Lung (tissue), 12 donors: ENCODE results near the gene SPP2. TPM values are rescaled to one million over a fixed set of nuclear protein-coding genes. Genes with fewer than 3 reads are reported as not detected.

ENCODE experiments used
- ATAC-seq: fragments of 200-7000 bp; cut with Tn5 transposase; one replicate; pipeline ENCODE4 v1.9.1; 2020; ENCODE audit warnings: moderate number of reproducible peaks; ENCODE audit not compliant: insufficient read depth, low FRiP score
- DNase-seq, 3 donors: peaks; one replicate each; pipeline ENCODE4 v3.0.0-alpha.2; 2013 to 2017
- H3K27ac ChIP-seq, 2 donors: one replicate each; pipeline ENCODE4 v1.5.1; 2013; ENCODE audit warnings: mild to moderate bottlenecking in 2 of 2, moderate library complexity in 2 of 2, control low read depth in 1 of 2, inconsistent platforms in 1 of 2, low read depth in 1 of 2, low read length in 1 of 2
- H3K27me3 ChIP-seq, 3 donors: one replicate each; pipeline ENCODE4 v1.5.1; 2013; ENCODE audit warnings: low read length in 2 of 3; ENCODE audit not compliant: control insufficient read depth in 3 of 3, insufficient read depth in 3 of 3
- H3K36me3 ChIP-seq, 4 donors: one replicate each; pipeline ENCODE4 v1.5.1; 2013; ENCODE audit warnings: low read length in 4 of 4, mild to moderate bottlenecking in 1 of 4, moderate library complexity in 1 of 4; ENCODE audit not compliant: control insufficient read depth in 4 of 4, insufficient read depth in 4 of 4
- H3K4me1 ChIP-seq, 5 donors: one replicate each; pipeline ENCODE4 v1.5.1; 2013; ENCODE audit warnings: low read length in 5 of 5, mild to moderate bottlenecking in 2 of 5, moderate library complexity in 1 of 5; ENCODE audit not compliant: control insufficient read depth in 5 of 5, insufficient read depth in 5 of 5
- H3K4me3 ChIP-seq: one replicate; pipeline ENCODE4 v1.5.1; 2013; ENCODE audit warnings: mild to moderate bottlenecking, control low read depth, moderate library complexity
- H3K9ac ChIP-seq, 2 donors: one replicate each; pipeline ENCODE4 v1.5.1; 2013; ENCODE audit warnings: low read length in 2 of 2, control low read depth in 1 of 2; ENCODE audit not compliant: insufficient read depth in 1 of 2
- H3K9me3 ChIP-seq, 4 donors: one replicate each; pipeline ENCODE4 v1.5.1; 2013; ENCODE audit warnings: low read length in 3 of 4, mild to moderate bottlenecking in 1 of 4, moderate library complexity in 1 of 4; ENCODE audit not compliant: control insufficient read depth in 4 of 4, insufficient read depth in 3 of 4
- WGBS, 2 donors: extraction: QIAGEN DNeasy Blood & Tissue Kit; methylation state at CpG; one replicate each; pipeline ENCODE4 v1.1.7; 2013; 5-methylcytosine and 5-hydroxymethylcytosine counted together
- polyA plus RNA-seq, 2 donors: library from polyadenylated mRNA; stranded (reverse); fragments of 200-250 nt; gene quantifications; one replicate each; pipeline ENCODE4 v1.2.1, GENCODE V29; 2013
- total RNA-seq, 2 donors: library from RNA; depleted of rRNA in 1 of 2; stranded (reverse); fragments of >200 nt in 1 of 2; gene quantifications; one replicate each; pipeline ENCODE4 v1.2.1, GENCODE V29; 2014 to 2021
- TF ChIP-seq, protein P1 (sequence below): IDR thresholded peaks from 2 replicates; pipeline ENCODE4 v1.5.1; 2012; ENCODE audit warnings: mild to moderate bottlenecking; ENCODE audit errors: control extremely low read depth, extremely low read depth
- donor health status: control.
- donor health status: control.
- donor health status: Bipolar disorder and iron deficiency.
- donor health status: healthy.
- donor health status: DM: yes; HTN: yes; CAD: no.

SPP2 gene
- total and polyA plus RNA-seq, 4 donors: not detected

DNA sequence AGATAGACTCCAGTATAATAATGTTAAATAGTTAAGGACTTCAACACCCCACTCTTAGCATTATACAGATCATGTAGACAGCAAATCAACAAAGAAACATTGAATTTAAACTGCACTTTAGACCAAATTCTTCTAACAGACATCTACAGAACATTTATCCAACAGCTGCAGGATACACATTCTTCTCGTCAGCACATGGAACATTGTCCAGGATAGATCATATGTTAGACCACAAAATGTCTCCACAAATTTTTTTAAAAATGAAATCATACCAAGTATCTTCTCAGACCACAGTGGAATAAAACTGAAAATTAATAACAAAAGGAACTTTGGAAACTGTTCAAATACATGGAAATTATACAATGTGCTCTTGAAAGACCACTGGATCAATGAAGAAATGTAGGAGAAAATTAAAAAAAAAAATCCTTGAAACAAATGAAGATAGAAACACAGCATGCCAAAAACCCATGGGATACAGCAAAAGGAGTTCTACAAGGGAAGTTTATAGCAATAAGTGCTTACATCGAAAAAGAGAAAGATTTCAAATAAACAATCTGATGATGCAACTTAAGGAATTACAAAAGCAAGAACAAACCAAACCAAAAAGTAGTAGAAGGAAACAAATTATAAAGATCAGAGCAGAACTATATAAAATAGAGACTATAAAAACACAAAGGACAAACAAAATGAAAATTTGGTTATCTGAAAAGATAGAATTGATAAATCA lies 12.3 kb upstream of the SPP2 start:
- DNase-seq (no peak), ATAC-seq (no peak)
- TF ChIP-seq, protein P1, sequence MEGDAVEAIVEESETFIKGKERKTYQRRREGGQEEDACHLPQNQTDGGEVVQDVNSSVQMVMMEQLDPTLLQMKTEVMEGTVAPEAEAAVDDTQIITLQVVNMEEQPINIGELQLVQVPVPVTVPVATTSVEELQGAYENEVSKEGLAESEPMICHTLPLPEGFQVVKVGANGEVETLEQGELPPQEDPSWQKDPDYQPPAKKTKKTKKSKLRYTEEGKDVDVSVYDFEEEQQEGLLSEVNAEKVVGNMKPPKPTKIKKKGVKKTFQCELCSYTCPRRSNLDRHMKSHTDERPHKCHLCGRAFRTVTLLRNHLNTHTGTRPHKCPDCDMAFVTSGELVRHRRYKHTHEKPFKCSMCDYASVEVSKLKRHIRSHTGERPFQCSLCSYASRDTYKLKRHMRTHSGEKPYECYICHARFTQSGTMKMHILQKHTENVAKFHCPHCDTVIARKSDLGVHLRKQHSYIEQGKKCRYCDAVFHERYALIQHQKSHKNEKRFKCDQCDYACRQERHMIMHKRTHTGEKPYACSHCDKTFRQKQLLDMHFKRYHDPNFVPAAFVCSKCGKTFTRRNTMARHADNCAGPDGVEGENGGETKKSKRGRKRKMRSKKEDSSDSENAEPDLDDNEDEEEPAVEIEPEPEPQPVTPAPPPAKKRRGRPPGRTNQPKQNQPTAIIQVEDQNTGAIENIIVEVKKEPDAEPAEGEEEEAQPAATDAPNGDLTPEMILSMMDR: no peak
- no peak overlapping the region for H3K4me3 ChIP-seq
- H3K4me1 ChIP-seq: no peaks in the 10 kb centered on the region
- no peak overlapping the region for H3K9ac ChIP-seq
- no peaks in the 10 kb centered on the region for H3K27me3 ChIP-seq
- no peaks in the 10 kb centered on the region for H3K36me3 ChIP-seq
- peaks cover 0 to 11% (median 7%) of the 10 kb centered on the region in 4 donors for H3K9me3 ChIP-seq
- WGBS, 2 donors: 80 to 83% methylated on average over 2 of the region's 2 CpGs
- H3K27ac ChIP-seq: no peak overlapping the region

DNA sequence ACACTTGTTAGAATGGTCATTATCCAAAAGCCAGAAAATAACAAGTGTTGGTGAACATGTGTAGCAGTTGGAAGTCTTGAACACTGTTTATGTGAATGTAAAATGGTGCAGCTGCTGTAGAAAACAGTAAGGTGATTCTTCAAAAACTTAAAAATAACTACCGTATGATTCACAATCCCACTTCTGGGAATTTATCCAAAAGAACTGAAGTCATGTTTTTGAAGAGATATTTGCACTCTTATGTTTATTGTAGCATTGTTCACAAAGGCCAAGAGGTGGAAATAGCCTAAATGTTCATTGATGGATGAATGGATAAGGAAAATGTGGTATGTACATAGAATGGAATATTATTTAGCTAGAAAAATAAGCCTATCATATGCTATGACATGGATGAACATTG lies 6.3 kb upstream of the SPP2 start:
- Histone ChIP-seq H3K27me3 (no peaks in the 10 kb centered on the region), H3K4me3 (no peak overlapping the region), H3K9me3 (peaks cover 0 to 3% (median 0%) of the 10 kb centered on the region in 4 donors), H3K36me3 (no peaks in the 10 kb centered on the region), H3K4me1 (no peaks in the 10 kb centered on the region), H3K9ac (no peak overlapping the region), H3K27ac (no peak overlapping the region)
- ATAC-seq (peak; percentile 17), DNase-seq (no peak)
- WGBS, 2 donors: 44 to 61% methylated on average over 1 of the region's 1 CpG
- TF ChIP-seq, protein P1: no peak

DNA sequence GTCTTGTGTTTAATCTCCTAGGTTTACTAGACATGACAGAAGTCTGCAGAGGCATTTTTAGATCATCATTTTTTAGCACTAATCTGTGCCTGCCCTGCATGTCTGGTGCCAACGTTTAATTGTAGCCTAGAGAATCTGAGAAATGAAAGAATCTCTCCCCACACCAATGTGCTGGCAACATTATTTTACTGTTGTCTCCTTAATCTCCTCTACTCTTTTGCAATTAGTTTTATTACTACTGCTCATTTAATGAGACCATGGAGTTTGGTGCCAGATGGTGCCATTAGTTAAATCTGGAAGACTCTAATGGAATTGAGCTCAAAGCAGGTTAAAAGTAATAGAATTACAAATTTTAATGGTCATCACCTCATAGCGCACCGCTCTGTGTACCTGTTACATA lies 4.0 kb upstream of the SPP2 start:
- DNase-seq (no peak), ATAC-seq (no peak)
- peaks cover 0 to 4% (median 0%) of the 10 kb centered on the region in 4 donors for H3K9me3 ChIP-seq
- H3K4me3 ChIP-seq: no peak overlapping the region
- no peaks in the 10 kb centered on the region for H3K36me3 ChIP-seq
- no peak overlapping the region for H3K9ac ChIP-seq
- no peaks in the 10 kb centered on the region for H3K27me3 ChIP-seq
- no peaks in the 10 kb centered on the region for H3K4me1 ChIP-seq
- no peak overlapping the region for H3K27ac ChIP-seq
- TF ChIP-seq, protein P1: no peak
- WGBS, 2 donors: 82 to 91% methylated on average over 3 of the region's 3 CpGs

DNA sequence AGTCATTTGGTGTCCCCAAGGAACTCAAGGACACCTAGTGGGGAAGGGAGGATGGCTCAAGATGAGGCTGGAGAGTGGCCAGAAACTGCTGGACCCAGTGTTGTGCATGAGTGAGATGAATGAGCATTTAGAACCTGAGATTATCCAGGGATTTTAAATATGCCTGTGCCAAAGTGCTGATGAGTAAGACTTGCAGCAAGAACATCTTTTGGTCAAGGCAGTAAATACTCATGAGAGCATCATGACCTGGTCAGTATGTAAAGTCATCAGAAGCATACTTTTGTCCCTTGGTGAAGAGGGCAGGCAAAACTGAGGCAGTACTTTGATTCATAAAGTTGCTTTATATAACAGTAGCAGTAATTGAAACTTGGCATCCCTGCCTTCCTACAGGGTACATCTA lies 3.1 kb upstream of the SPP2 start:
- Histone ChIP-seq H3K9ac (no peak overlapping the region), H3K27ac (no peak overlapping the region), H3K36me3 (no peaks in the 10 kb centered on the region), H3K4me3 (no peak overlapping the region), H3K9me3 (peaks cover 0 to 4% (median 0%) of the 10 kb centered on the region in 4 donors), H3K27me3 (peaks cover 0 to 3% (median 0%) of the 10 kb centered on the region in 3 donors), H3K4me1 (no peaks in the 10 kb centered on the region)
- DNase-seq (no peak), ATAC-seq (no peak)
- TF ChIP-seq, protein P1: no peak
